ENCODE results near the gene TMEM98. TPM values are rescaled to one million over a fixed set of nuclear protein-coding genes. Genes with fewer than 3 reads are reported as not detected.
"Not testable (repeated sequence)": the region's sequence is repeated elsewhere in the genome, so short reads cannot be mapped to it uniquely, and the experiment has no call there.

Gene TMEM98
- polyA plus RNA-seq, 3 donors, result not detected

DNA sequence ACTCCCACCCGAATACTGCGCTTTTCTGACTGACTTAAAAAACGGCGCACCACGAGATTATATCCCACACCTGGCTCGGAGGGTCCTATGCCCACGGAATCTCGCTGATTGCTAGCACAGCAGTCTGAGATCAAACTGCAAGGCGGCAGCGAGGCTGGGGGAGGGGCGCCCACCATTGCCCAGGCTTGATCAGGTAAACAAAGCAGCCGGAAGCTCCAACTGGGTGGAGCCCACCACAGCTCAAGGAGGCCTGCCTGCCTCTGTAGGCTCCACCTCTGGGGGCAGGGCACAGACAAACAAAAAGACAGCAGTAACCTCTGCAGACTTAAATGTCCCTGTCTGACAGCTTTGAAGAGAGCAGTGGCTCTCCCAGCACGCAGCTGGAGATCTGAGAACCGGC, 40.5 kb upstream of the TMEM98 start:
- intact Hi-C loops (cut with micrococcal nuclease); H3K36me3 Mint-ChIP-seq; H3K4me2 ChIP-seq (replicated peaks; ENCODE audit: extremely low read depth, low read length, poor library complexity, severe bottlenecking); H3K27ac Mint-ChIP-seq; H4K20me1 ChIP-seq (ENCODE audit: insufficient read depth, low read length); H3K4me3 ChIP-seq (replicated peaks in 1 of 3; ENCODE audit: low read depth in 2 of 3, low read length in 3 of 3); H3K36me3 ChIP-seq (replicated peaks in 1 of 2; ENCODE audit: control insufficient read depth in 1 of 2, insufficient read depth in 2 of 2, low read length in 2 of 2); H3K79me2 ChIP-seq (ENCODE audit: insufficient read depth, low read length); H3K27me3 Mint-ChIP-seq (ENCODE audit: low read depth in 3 of 3); H3K9me3 ChIP-seq (replicated peaks in 1 of 2; ENCODE audit: control insufficient read depth in 1 of 2, insufficient read depth in 1 of 2, low read length in 2 of 2); DNase-seq; H3K4me1 Mint-ChIP-seq; H2AFZ ChIP-seq (ENCODE audit: insufficient read depth, low read depth, low read length, poor library complexity, severe bottlenecking); H3K27ac ChIP-seq (ENCODE audit: low read depth in 1 of 2, low read length in 2 of 2); H3K4me3 Mint-ChIP-seq; H3K9ac ChIP-seq (ENCODE audit: insufficient read depth, low read length, poor library complexity, severe bottlenecking); H3K9me3 Mint-ChIP-seq; H3K27me3 ChIP-seq (ENCODE audit: control insufficient read depth in 2 of 2, insufficient read depth in 2 of 2, low read length in 2 of 2); H3K4me1 ChIP-seq (ENCODE audit: control insufficient read depth in 1 of 2, insufficient read depth in 2 of 2, low read length in 2 of 2): not testable (repeated sequence)
- no CpG with 5 or more reads among the region's 14 CpGs for WGBS (ENCODE audit: insufficient coverage)

DNA sequence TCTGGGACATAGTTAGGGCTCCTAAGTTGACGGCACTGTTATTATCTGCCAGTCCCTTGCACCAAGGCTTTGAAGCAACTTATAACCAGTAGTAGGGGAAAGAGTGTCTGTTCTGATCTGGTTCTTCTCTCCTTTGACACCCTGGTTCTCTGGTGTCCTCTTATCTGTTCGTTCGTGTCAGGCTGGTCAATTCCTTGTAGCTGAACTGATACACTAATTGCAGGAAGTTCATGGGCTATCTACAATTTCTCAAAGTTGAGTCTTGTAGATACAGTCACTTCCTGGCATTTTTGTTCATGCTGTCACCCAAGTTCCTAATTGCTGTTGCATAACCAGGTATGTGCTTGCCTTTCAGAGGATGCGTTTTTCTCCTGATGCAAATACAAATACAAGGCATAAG, 33.7 kb upstream of the TMEM98 start:
- no peak overlapping the region for H3K27ac ChIP-seq (ENCODE audit: low read depth in 1 of 2, low read length in 2 of 2)
- Mint-ChIP-seq H3K36me3 (no peaks in the 10 kb centered on the region), H3K4me1 (no peaks in the 10 kb centered on the region), H3K27me3 (ENCODE audit: low read depth in 3 of 3) (peaks cover 0 to 6% (median 0%) of the 10 kb centered on the region in 3 donors), H3K4me3 (no peak overlapping the region), H3K27ac (no peak overlapping the region), H3K9me3 (no peaks in the 10 kb centered on the region)
- H3K9me3 ChIP-seq (replicated peaks in 1 of 2; ENCODE audit: control insufficient read depth in 1 of 2, insufficient read depth in 1 of 2, low read length in 2 of 2), result no peaks in the 10 kb centered on the region
- H3K4me3 ChIP-seq (replicated peaks in 1 of 3; ENCODE audit: low read depth in 2 of 3, low read length in 3 of 3), result no peak overlapping the region
- no peak overlapping the region for H3K4me2 ChIP-seq (replicated peaks; ENCODE audit: extremely low read depth, low read length, poor library complexity, severe bottlenecking)
- DNase-seq, result no peak
- H3K27me3 ChIP-seq (ENCODE audit: control insufficient read depth in 2 of 2, insufficient read depth in 2 of 2, low read length in 2 of 2), result peaks cover 0 to 3% of the 10 kb centered on the region in 2 donors
- H2AFZ ChIP-seq (ENCODE audit: insufficient read depth, low read depth, low read length, poor library complexity, severe bottlenecking), result no peak overlapping the region
- TF ChIP-seq, protein P1, sequence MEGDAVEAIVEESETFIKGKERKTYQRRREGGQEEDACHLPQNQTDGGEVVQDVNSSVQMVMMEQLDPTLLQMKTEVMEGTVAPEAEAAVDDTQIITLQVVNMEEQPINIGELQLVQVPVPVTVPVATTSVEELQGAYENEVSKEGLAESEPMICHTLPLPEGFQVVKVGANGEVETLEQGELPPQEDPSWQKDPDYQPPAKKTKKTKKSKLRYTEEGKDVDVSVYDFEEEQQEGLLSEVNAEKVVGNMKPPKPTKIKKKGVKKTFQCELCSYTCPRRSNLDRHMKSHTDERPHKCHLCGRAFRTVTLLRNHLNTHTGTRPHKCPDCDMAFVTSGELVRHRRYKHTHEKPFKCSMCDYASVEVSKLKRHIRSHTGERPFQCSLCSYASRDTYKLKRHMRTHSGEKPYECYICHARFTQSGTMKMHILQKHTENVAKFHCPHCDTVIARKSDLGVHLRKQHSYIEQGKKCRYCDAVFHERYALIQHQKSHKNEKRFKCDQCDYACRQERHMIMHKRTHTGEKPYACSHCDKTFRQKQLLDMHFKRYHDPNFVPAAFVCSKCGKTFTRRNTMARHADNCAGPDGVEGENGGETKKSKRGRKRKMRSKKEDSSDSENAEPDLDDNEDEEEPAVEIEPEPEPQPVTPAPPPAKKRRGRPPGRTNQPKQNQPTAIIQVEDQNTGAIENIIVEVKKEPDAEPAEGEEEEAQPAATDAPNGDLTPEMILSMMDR (IDR thresholded peaks at IDR 0.05), result no peak
- WGBS (ENCODE audit: insufficient coverage), result 84% methylated on average over 3 of the region's 4 CpGs
- no peak overlapping the region for H3K9ac ChIP-seq (ENCODE audit: insufficient read depth, low read length, poor library complexity, severe bottlenecking)
- H4K20me1 ChIP-seq (ENCODE audit: insufficient read depth, low read length), result no peaks in the 10 kb centered on the region
- no peaks in the 10 kb centered on the region for H3K36me3 ChIP-seq (replicated peaks in 1 of 2; ENCODE audit: control insufficient read depth in 1 of 2, insufficient read depth in 2 of 2, low read length in 2 of 2)
- no peaks in the 10 kb centered on the region for H3K4me1 ChIP-seq (ENCODE audit: control insufficient read depth in 1 of 2, insufficient read depth in 2 of 2, low read length in 2 of 2)
- intact Hi-C loops (cut with micrococcal nuclease), result no loop called here
- H3K79me2 ChIP-seq (ENCODE audit: insufficient read depth, low read length), result no peaks in the 10 kb centered on the region

All from CD14-positive monocyte (primary cell).